ENCODE data around the gene LDLRAD4.

LDLRAD4 gene

GRCh38 chr18:13262839-13263691 lies 44.5 kb downstream of the LDLRAD4 start:
- DNase-seq (ENCODE audit: low read depth in 2 of 2): no peak
- H3K4me3 ChIP-seq (replicated peaks in 1 of 2; ENCODE audit: low read depth in 2 of 2, low read length in 2 of 2): no peak overlapping the region
- no peak for TF ChIP-seq CTCF (IDR thresholded peaks at IDR 0.05; ENCODE audit: low read depth, low read length)

- DNase-seq (ENCODE audit: low read depth in 2 of 2): peak in 1 of 2 donors; percentile 55
- TF ChIP-seq CTCF (IDR thresholded peaks at IDR 0.05; ENCODE audit: low read depth, low read length): no peak
- no peak overlapping the region for H3K4me3 ChIP-seq (replicated peaks in 1 of 2; ENCODE audit: low read depth in 2 of 2, low read length in 2 of 2)
These were observed 45.8 kb downstream of the LDLRAD4 start for GRCh38 chr18:13264091-13265007.

- DNase-seq (ENCODE audit: low read depth in 2 of 2): no peak
- no peak for TF ChIP-seq CTCF (IDR thresholded peaks at IDR 0.05; ENCODE audit: low read depth, low read length)
- H3K4me3 ChIP-seq (replicated peaks in 1 of 2; ENCODE audit: low read depth in 2 of 2, low read length in 2 of 2): no peak overlapping the region
These were observed 46.7 kb downstream of the LDLRAD4 start for GRCh38 chr18:13265008-13265910.

GRCh38 chr18:13265911-13266217 lies 47.3 kb downstream of the LDLRAD4 start:
- H3K4me3 ChIP-seq (replicated peaks in 1 of 2; ENCODE audit: low read depth in 2 of 2, low read length in 2 of 2): no peak overlapping the region
- no peak for DNase-seq (ENCODE audit: low read depth in 2 of 2)
- no peak for TF ChIP-seq CTCF (IDR thresholded peaks at IDR 0.05; ENCODE audit: low read depth, low read length)

- TF ChIP-seq CTCF (IDR thresholded peaks at IDR 0.05; ENCODE audit: low read depth, low read length): no peak
- DNase-seq (ENCODE audit: low read depth in 2 of 2): no peak
- H3K4me3 ChIP-seq (replicated peaks in 1 of 2; ENCODE audit: low read depth in 2 of 2, low read length in 2 of 2): no peak overlapping the region
These were observed 47.9 kb downstream of the LDLRAD4 start for GRCh38 chr18:13266218-13267100.
